ENCODE results near the gene ABR.

ABR gene

DNA sequence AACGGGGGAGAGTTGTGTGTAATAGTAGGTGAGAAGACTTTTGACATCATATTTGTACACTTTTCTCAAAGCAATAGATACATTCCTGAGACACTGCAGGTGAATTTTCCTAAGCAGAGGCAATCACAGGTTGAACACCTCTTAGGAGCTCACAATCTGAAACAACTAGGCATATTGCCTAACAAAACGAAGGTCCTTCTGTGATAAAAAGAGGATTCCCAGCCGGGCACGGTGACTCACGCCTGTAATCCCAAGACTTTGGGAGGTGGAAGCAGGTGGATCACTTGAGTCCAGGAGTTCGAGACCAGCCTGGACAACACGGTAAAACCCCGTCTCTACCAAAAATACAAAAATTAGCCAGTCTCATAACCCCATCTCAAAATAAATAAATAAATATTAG is 217.6 kb downstream of the ABR start:
- DNase-seq (ENCODE audit: low read depth in 2 of 2), result no peak

DNA sequence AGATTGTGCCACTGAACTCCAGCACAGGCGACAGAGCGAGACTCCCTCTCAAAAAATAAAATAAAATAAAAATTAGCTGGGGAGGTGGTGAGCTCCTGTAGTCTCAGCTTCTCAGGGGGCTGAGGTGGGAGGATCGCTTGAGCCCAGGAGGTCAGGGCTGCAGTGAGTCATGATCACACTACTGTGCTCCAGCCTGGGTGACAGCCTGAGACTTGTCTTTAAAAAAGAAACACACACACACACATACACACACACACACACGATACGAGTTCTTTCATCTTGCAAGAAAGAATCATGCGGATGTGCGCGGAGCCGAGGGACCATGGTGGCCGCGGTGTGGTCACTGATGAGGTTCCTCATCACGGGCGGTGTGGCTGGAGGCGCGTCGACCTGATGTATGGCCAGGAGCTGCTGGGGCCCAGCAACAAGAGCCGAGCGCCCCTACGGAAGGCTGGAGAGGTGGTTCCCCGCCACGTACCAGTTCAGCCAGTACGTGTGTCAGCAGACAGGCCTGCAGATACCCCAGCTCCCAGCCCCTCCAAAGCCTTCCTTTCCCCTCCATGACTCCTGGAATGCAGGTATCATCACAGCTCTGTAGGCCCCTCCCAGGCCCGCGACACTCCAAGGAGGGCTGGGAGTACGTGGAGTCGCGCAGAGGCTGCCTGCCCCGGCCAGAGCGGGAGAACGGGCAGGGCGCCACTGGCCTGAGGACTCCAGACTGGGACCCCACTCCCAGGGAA is 220.9 kb downstream of the ABR start:
- DNase-seq (ENCODE audit: low read depth in 2 of 2), result no peak

DNA sequence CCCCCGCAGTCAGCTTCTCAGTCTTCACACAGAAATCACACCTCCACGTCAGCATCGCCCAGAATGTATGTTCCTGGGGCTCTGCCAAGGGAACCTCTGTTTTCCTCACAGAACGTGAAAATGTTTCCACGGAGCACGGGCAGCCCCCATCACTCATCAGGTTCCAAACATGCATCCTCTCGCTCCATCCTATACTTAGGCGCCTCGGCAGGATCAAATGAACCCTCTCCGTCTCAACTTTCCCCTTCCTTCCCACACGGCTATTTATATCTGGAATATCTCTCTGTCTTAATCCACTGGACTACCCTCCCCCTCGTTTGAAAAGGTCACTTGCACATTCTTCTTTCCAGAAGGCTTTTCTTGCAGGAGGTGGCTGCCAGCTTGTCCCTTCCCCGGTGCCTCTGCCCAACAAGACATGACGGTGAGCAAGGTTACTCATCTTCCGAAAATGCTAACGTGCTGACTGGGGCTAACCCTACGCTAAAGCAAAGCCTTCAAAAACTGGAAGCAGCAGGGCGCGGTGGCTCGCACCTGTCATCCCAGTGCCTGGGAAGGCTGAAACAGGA is 221.8 kb downstream of the ABR start:
- DNase-seq (ENCODE audit: low read depth in 2 of 2), result no peak

GRCh38 chr17:956905-957304 is 222.9 kb downstream of the ABR start:
- no peak for DNase-seq (ENCODE audit: low read depth in 2 of 2)

GRCh38 chr17:954431-955164 is 225.2 kb downstream of the ABR start:
- DNase-seq (ENCODE audit: low read depth in 2 of 2), result no peak

- no peak for DNase-seq (ENCODE audit: low read depth in 2 of 2)
Measured at GRCh38 chr17:953767-954166, 226.0 kb downstream of the ABR start.
